Type B pancreatic cell (in vitro differentiated cells): ENCODE measurements around the gene FADS3. TPM values are rescaled to one million over a fixed set of nuclear protein-coding genes. Genes with fewer than 3 reads are reported as not detected.

Experiments
- DNase-seq: peaks from one replicate; pipeline ENCODE4 v3.0.0; 2021; ENCODE audit warnings: mixed read lengths; ENCODE audit not compliant: unreplicated experiment; ENCODE audit errors: extremely low spot score
- H3K27ac Mint-ChIP-seq: 2 replicates; pipeline ENCODE4 v1.8.0; 2021; ENCODE audit warnings: mild to moderate bottlenecking, mixed read lengths
- H3K27me3 Mint-ChIP-seq: 2 replicates; pipeline ENCODE4 v1.8.0; 2021; ENCODE audit warnings: mixed read lengths
- H3K36me3 Mint-ChIP-seq: 2 replicates; pipeline ENCODE4 v1.8.0; 2021; ENCODE audit warnings: mixed read lengths
- H3K4me1 Mint-ChIP-seq: one replicate; pipeline ENCODE4 v1.8.0; 2021; ENCODE audit warnings: mixed read lengths; ENCODE audit not compliant: unreplicated experiment
- H3K4me3 Mint-ChIP-seq: 2 replicates; pipeline ENCODE4 v1.8.0; 2021; ENCODE audit warnings: mild to moderate bottlenecking, mixed read lengths
- H3K9me3 Mint-ChIP-seq: 2 replicates; pipeline ENCODE4 v1.8.0; 2021; ENCODE audit warnings: mixed read lengths
- total RNA-seq: library from RNA; stranded (reverse); gene quantifications from 2 replicates; pipeline ENCODE4 v1.2.1, GENCODE V29; 2021; ENCODE audit warnings: low replicate concordance
- TF ChIP-seq, protein P1 (sequence below): fragments of 200-600 bp; sonication (generic); conservative IDR thresholded peaks from 2 replicates; pipeline ENCODE4 v1.5.0; 2021; ENCODE audit warnings: antibody characterized with exemption, mild to moderate bottlenecking

FADS3 gene
- total RNA-seq, 1 donor from 2014 or later: 10.0 TPM

GRCh38 chr11:61880031-61880430, 11.3 kb downstream of the FADS3 start:
- no peak for DNase-seq
- no peaks in the 10 kb centered on the region for H3K36me3 Mint-ChIP-seq
- H3K27me3 Mint-ChIP-seq: no peaks in the 10 kb centered on the region
- H3K4me3 Mint-ChIP-seq: no peak overlapping the region
- H3K4me1 Mint-ChIP-seq: peaks cover 8% of the 10 kb centered on the region
- H3K27ac Mint-ChIP-seq: no peak overlapping the region
- H3K9me3 Mint-ChIP-seq: no peaks in the 10 kb centered on the region
- TF ChIP-seq, protein P1, sequence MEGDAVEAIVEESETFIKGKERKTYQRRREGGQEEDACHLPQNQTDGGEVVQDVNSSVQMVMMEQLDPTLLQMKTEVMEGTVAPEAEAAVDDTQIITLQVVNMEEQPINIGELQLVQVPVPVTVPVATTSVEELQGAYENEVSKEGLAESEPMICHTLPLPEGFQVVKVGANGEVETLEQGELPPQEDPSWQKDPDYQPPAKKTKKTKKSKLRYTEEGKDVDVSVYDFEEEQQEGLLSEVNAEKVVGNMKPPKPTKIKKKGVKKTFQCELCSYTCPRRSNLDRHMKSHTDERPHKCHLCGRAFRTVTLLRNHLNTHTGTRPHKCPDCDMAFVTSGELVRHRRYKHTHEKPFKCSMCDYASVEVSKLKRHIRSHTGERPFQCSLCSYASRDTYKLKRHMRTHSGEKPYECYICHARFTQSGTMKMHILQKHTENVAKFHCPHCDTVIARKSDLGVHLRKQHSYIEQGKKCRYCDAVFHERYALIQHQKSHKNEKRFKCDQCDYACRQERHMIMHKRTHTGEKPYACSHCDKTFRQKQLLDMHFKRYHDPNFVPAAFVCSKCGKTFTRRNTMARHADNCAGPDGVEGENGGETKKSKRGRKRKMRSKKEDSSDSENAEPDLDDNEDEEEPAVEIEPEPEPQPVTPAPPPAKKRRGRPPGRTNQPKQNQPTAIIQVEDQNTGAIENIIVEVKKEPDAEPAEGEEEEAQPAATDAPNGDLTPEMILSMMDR: no peak

DNA sequence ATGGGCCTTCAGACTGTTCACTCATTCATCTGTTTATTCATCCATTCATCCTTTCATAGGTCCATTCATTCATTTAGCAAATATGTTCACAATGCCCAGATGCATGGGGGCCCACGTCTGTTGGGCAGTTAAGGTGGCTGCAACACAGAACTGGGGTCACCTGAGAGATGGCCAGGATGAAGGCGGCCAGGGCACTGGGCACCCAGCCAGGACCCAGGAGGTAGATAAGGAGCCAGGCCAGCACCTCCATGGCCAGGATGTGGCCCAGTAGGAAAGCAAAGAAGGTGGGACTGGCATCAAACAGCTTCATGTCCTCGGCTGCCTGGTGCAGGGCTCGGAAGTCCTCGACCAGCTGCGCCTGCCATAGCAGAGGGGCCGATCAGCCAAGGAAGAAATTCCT, 12.2 kb downstream of the FADS3 start:
- TF ChIP-seq, protein P1: no peak
- no peaks in the 10 kb centered on the region for H3K27me3 Mint-ChIP-seq

GRCh38 chr11:61875698-61876097, 15.6 kb downstream of the FADS3 start:
- H3K4me3 Mint-ChIP-seq: no peak overlapping the region
- no peak for DNase-seq
- no peak overlapping the region for H3K27ac Mint-ChIP-seq
- H3K27me3 Mint-ChIP-seq: peaks cover 4% of the 10 kb centered on the region
- no peaks in the 10 kb centered on the region for H3K36me3 Mint-ChIP-seq
- peaks cover 16% of the 10 kb centered on the region for H3K4me1 Mint-ChIP-seq
- no peaks in the 10 kb centered on the region for H3K9me3 Mint-ChIP-seq
- TF ChIP-seq, protein P1: no peak

More for the DNA sequence above, 12.2 kb downstream of the FADS3 start:
- H3K27ac Mint-ChIP-seq: no peak overlapping the region
- no peaks in the 10 kb centered on the region for H3K9me3 Mint-ChIP-seq
- no peak for DNase-seq
- no peak overlapping the region for H3K4me3 Mint-ChIP-seq
- H3K36me3 Mint-ChIP-seq: no peaks in the 10 kb centered on the region
- H3K4me1 Mint-ChIP-seq: peaks cover 8% of the 10 kb centered on the region

GRCh38 chr11:61874853-61875252, 16.5 kb downstream of the FADS3 start:
- no peak for DNase-seq
- TF ChIP-seq, protein P1: no peak
- H3K9me3 Mint-ChIP-seq: no peaks in the 10 kb centered on the region
- H3K36me3 Mint-ChIP-seq: no peaks in the 10 kb centered on the region
- no peak overlapping the region for H3K4me3 Mint-ChIP-seq
- peaks cover 9% of the 10 kb centered on the region for H3K4me1 Mint-ChIP-seq
- peaks cover 4% of the 10 kb centered on the region for H3K27me3 Mint-ChIP-seq
- H3K27ac Mint-ChIP-seq: no peak overlapping the region

GRCh38 chr11:61874377-61874809, 17.0 kb downstream of the FADS3 start:
- Mint-ChIP-seq H3K27me3 (peaks cover 4% of the 10 kb centered on the region), H3K36me3 (no peaks in the 10 kb centered on the region), H3K9me3 (no peaks in the 10 kb centered on the region), H3K27ac (no peak overlapping the region), H3K4me3 (no peak overlapping the region), H3K4me1 (peaks cover 12% of the 10 kb centered on the region)
- TF ChIP-seq, protein P1: no peak
- no peak for DNase-seq
